HCEC 1CT (cell line): Measurements from ENCODE around the gene BTBD1.

Experiments used
- DNase-seq: peaks from one replicate; pipeline ENCODE4 v3.0.0-alpha.2; 2017

BTBD1 gene

GRCh38 chr15:82985688-82986441 is 81.2 kb downstream of the BTBD1 start, which contains the start of gene RAMAC:
RAMAC (plus strand) TSS chr15:82986210; CDS start chr15:82989019, 2,809 bp downstream.
- DNase-seq = peak; percentile 95

GRCh38 chr15:82980981-82981380 is 86.1 kb downstream of the BTBD1 start:
- no peak for DNase-seq

GRCh38 chr15:82979726-82980125 is 87.3 kb downstream of the BTBD1 start:
- no peak for DNase-seq

GRCh38 chr15:82978438-82978837 is 88.6 kb downstream of the BTBD1 start:
- DNase-seq = no peak

GRCh38 chr15:82977076-82977475 is 90.0 kb downstream of the BTBD1 start:
- DNase-seq = no peak

GRCh38 chr15:82972990-82973389 is 94.1 kb downstream of the BTBD1 start:
- DNase-seq = no peak

GRCh38 chr15:82971218-82971984 is 95.7 kb downstream of the BTBD1 start:
- DNase-seq = no peak

GRCh38 chr15:82970696-82971095 is 96.4 kb downstream of the BTBD1 start:
- DNase-seq = no peak

GRCh38 chr15:82970078-82970686 is 96.9 kb downstream of the BTBD1 start:
- DNase-seq = no peak

GRCh38 chr15:82969353-82969752 is 97.7 kb downstream of the BTBD1 start:
- DNase-seq = no peak

- DNase-seq = peak; percentile 84
Observed at GRCh38 chr15:82968066-82968465, 99.0 kb downstream of the BTBD1 start.

GRCh38 chr15:82966671-82967071 is 100.4 kb downstream of the BTBD1 start:
- DNase-seq = no peak
